ENCODE measurements around the gene DGUOK. TPM values are rescaled to one million over a fixed set of nuclear protein-coding genes. Genes with fewer than 3 reads are reported as not detected.

Gene DGUOK
- total and polyA plus RNA-seq, 10 of the 15 experiments (the other 5 are each of a cell fraction or from before 2014, with no cell fraction given) = 64.4 to 234 (median 91.4) TPM

DNA sequence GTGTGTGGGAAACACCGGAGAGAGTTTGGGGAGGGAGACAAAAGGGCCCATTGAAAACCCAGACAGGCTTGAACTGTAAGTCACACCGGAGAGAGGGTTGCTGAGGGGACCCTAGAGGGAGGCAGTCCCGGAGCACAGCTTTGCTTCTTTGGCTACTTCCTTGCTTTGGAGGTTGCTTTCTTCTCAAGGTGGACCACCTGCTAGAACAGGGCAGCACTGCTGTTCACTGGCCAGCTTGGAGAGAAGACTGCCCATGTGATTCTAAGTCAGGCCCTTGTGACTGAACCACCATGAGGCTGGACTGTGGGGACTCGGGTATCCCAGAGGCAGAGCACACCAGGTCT lies 29.5 kb upstream of the DGUOK start:
- TF ChIP-seq GATAD2B (conservative IDR thresholded peaks at IDR 0.05; ENCODE audit: low read depth) = no peak
- TF ChIP-seq CBX5 (IDR thresholded peaks at IDR 0.05; ENCODE audit: low read depth) = no peak
- no peak for TF ChIP-seq CBX3 (IDR thresholded peaks at IDR 0.05; ENCODE audit: borderline replicate concordance, low read depth)
- Histone ChIP-seq H3K4me3 (no peak overlapping the region), H2AFZ (ENCODE audit: control insufficient read depth, low read depth, low read length) (peak overlapping the region; percentile 9; the same call in 1 of the 2 replicates), H3K27me3 (replicated peaks in 1 of 2; ENCODE audit: control insufficient read depth in 2 of 2, insufficient read depth in 2 of 2, low read length in 1 of 2) (no peaks in the 10 kb centered on the region; a peak in 1 of 4 replicates), H3K9me3 (replicated peaks; ENCODE audit: control insufficient read depth, insufficient read depth, low read length) (no peaks in the 10 kb centered on the region), H4K20me1 (ENCODE audit: control insufficient read depth, insufficient read depth) (no peaks in the 10 kb centered on the region), H3K4me2 (ENCODE audit: control insufficient read depth, insufficient read depth) (peak overlapping the region; percentile 36; the same call in 1 of the 2 replicates), H3K4me1 (ENCODE audit: control insufficient read depth, insufficient read depth, low read length) (peaks cover 14% of the 10 kb centered on the region), H3K27ac (ENCODE audit: control insufficient read depth, insufficient read depth) (no peak overlapping the region), H3K36me3 (ENCODE audit: control insufficient read depth in 2 of 2, insufficient read depth in 2 of 2, low read length in 1 of 2) (no peaks in the 10 kb centered on the region), H3K79me2 (ENCODE audit: control insufficient read depth, insufficient read depth, low read length) (no peaks in the 10 kb centered on the region), H3K9ac (ENCODE audit: control insufficient read depth, insufficient read depth, low read length) (no peak overlapping the region)
- in situ Hi-C loops (cut with MboI) (no loop called here), intact Hi-C loops (cut with micrococcal nuclease; ENCODE audit: unreplicated experiment) (no loop called here)
- BruUV-seq (replicated peaks) = no TSS peak
- DNase-seq (ENCODE audit: low read depth, low spot score) (no peak), FAIRE-seq (no peak), ATAC-seq (peak; percentile 19; the same call in 2 of the 3 replicates)
- RAD21 ChIA-PET (ENCODE audit: unreplicated experiment) = interaction anchor here (0.6 to 1.4 kb wide), 4 partner anchors 84 to 250 kb away, joined by 3 to 5 read pairs (median 4); partner anchors contain the start of gene BOLA3
- POLR2A ChIA-PET = interaction anchor here (1.0 to 1.4 kb wide), 3 partner anchors 13 to 281 kb away, joined by 5 to 8 read pairs (median 6); partner anchors contain the start of gene MOB1A
- WGBS (ENCODE audit: insufficient coverage, insufficient replicate concordance, low lambda C conversion rate, missing lambda C conversion rate) = 75% methylated on average over 4 of the region's 4 CpGs
- SMC1A ChIA-PET (ENCODE audit: uncharacterized antibody, unreplicated experiment) = interaction anchor here (0.8 to 1.4 kb wide), 9 partner anchors 11 to 90 kb away, joined by 3 to 10 read pairs (median 3); partner anchors contain the start of gene STAMBP
- CTCF ChIA-PET = interaction anchor here (1.0 to 1.7 kb wide), 6 partner anchors 11 to 255 kb away, joined by 3 to 8 read pairs (median 4); no protein-coding TSS in a partner anchor

DNA sequence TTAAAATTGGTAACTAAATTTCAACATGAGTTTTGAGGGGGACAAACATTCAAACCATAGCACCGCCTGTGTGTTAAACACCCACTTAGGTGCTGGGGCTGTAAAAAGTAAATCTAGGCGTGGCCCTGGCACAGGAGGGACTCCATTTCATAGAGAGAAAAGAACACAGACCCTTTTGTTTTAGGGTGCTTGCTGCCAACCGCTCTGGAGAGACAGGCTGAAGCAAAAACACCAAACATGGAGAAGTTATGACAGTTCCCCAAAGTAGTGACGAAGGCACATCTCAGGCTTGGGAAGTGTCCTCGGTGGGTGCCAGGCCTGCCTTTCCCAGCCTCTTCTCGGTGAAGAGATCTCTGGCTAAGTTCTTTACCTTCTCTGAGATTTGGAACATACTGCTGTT lies 28.7 kb upstream of the DGUOK start:
- CTCF ChIA-PET = interaction anchor here (1.5 kb wide), 1 partner anchor 74 kb away, joined by 3 read pairs; no protein-coding TSS in a partner anchor
- H3K9ac ChIP-seq (ENCODE audit: control insufficient read depth, insufficient read depth, low read length) = no peak overlapping the region
- SMC1A ChIA-PET (ENCODE audit: uncharacterized antibody, unreplicated experiment) = interaction anchor here (2.3 kb wide), 1 partner anchor 10 kb away, joined by 5 read pairs; no protein-coding TSS in a partner anchor
- H3K4me1 ChIP-seq (ENCODE audit: control insufficient read depth, insufficient read depth, low read length) = peaks cover 14% of the 10 kb centered on the region
- FAIRE-seq (no peak), ATAC-seq (no peak), DNase-seq (ENCODE audit: low read depth, low spot score) (no peak)
- H3K9me3 ChIP-seq (replicated peaks; ENCODE audit: control insufficient read depth, insufficient read depth, low read length) = no peaks in the 10 kb centered on the region
- H3K4me2 ChIP-seq (ENCODE audit: control insufficient read depth, insufficient read depth) = no peak overlapping the region
- POLR2A ChIA-PET = no interaction called here
- TF ChIP-seq BACH1 (IDR thresholded peaks at IDR 0.05; ENCODE audit: borderline replicate concordance) (no peak), KLF5 (IDR thresholded peaks at IDR 0.05; ENCODE audit: partially characterized antibody) (no peak), HCFC1 (IDR thresholded peaks at IDR 0.05; ENCODE audit: low read length) (no peak), SIX5 (IDR thresholded peaks at IDR 0.05; ENCODE audit: low read depth, low read length, severe bottlenecking) (no peak), MTA3 (IDR thresholded peaks at IDR 0.05; ENCODE audit: borderline replicate concordance, low read length) (no peak), ZNF207 (IDR thresholded peaks at IDR 0.05; ENCODE audit: borderline replicate concordance) (no peak), RBBP5 (conservative IDR thresholded peaks at IDR 0.05) (no peak), EP300 (IDR thresholded peaks at IDR 0.05; ENCODE audit: borderline replicate concordance in 1 of 2, control insufficient read depth in 1 of 2, low read depth in 2 of 2, low read length in 2 of 2) (no peak), RCOR1 (conservative IDR thresholded peaks at IDR 0.05; ENCODE audit: low read depth, low read length) (no peak), BHLHE40 (IDR thresholded peaks at IDR 0.05; ENCODE audit: borderline replicate concordance in 1 of 2, low read depth in 2 of 2, low read length in 1 of 2) (no peak)
- TF ChIP-seq, protein P1, sequence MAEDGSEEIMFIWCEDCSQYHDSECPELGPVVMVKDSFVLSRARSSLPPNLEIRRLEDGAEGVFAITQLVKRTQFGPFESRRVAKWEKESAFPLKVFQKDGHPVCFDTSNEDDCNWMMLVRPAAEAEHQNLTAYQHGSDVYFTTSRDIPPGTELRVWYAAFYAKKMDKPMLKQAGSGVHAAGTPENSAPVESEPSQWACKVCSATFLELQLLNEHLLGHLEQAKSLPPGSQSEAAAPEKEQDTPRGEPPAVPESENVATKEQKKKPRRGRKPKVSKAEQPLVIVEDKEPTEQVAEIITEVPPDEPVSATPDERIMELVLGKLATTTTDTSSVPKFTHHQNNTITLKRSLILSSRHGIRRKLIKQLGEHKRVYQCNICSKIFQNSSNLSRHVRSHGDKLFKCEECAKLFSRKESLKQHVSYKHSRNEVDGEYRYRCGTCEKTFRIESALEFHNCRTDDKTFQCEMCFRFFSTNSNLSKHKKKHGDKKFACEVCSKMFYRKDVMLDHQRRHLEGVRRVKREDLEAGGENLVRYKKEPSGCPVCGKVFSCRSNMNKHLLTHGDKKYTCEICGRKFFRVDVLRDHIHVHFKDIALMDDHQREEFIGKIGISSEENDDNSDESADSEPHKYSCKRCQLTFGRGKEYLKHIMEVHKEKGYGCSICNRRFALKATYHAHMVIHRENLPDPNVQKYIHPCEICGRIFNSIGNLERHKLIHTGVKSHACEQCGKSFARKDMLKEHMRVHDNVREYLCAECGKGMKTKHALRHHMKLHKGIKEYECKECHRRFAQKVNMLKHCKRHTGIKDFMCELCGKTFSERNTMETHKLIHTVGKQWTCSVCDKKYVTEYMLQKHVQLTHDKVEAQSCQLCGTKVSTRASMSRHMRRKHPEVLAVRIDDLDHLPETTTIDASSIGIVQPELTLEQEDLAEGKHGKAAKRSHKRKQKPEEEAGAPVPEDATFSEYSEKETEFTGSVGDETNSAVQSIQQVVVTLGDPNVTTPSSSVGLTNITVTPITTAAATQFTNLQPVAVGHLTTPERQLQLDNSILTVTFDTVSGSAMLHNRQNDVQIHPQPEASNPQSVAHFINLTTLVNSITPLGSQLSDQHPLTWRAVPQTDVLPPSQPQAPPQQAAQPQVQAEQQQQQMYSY (CRISPR knock-in tag; IDR thresholded peaks at IDR 0.05) = no peak
- H3K4me3 ChIP-seq = no peak overlapping the region
- no peaks in the 10 kb centered on the region; a peak in 1 of 4 replicates for H3K27me3 ChIP-seq (replicated peaks in 1 of 2; ENCODE audit: control insufficient read depth in 2 of 2, insufficient read depth in 2 of 2, low read length in 1 of 2)
- in situ Hi-C loops (cut with MboI) (no loop called here), intact Hi-C loops (cut with micrococcal nuclease; ENCODE audit: unreplicated experiment) (no loop called here)
- RAD21 ChIA-PET (ENCODE audit: unreplicated experiment) = interaction anchor here (0.6 to 1.3 kb wide), 2 partner anchors 10 to 216 kb away, joined by 3 read pairs; no protein-coding TSS in a partner anchor
- H3K27ac ChIP-seq (ENCODE audit: control insufficient read depth, insufficient read depth) = no peak overlapping the region
- no peaks in the 10 kb centered on the region for H3K79me2 ChIP-seq (ENCODE audit: control insufficient read depth, insufficient read depth, low read length)
- no peak overlapping the region for H2AFZ ChIP-seq (ENCODE audit: control insufficient read depth, low read depth, low read length)
- H4K20me1 ChIP-seq (ENCODE audit: control insufficient read depth, insufficient read depth) = no peaks in the 10 kb centered on the region
- WGBS (ENCODE audit: insufficient coverage, insufficient replicate concordance, low lambda C conversion rate, missing lambda C conversion rate) = 82% methylated on average over 6 of the region's 6 CpGs
- H3K36me3 ChIP-seq (ENCODE audit: control insufficient read depth in 2 of 2, insufficient read depth in 2 of 2, low read length in 1 of 2) = no peaks in the 10 kb centered on the region
- BruUV-seq (replicated peaks) = no TSS peak

Data from GM12878 (cell line).